Calu3 (cell line): Measurements from ENCODE around the gene KBTBD12. TPM values are rescaled to one million over a fixed set of nuclear protein-coding genes. Genes with fewer than 3 reads are reported as not detected.
"Not testable (repeated sequence)": the region's sequence is repeated elsewhere in the genome, so short reads cannot be mapped to it uniquely, and the experiment has no call there.

ENCODE experiments used
- BruUV-seq: library from RNA; stranded (reverse); fragments of 400-500 nt; replicated peaks from 2 replicates; lab custom pipeline; 2021; lab: Mats Ljungman, UMichigan
- CTCF ChIA-PET: fragments of 300-600 bp; sonication (Branson Sonifier 250); formaldehyde crosslinking; loops from one replicate; lab custom pipeline; 2022; ENCODE audit warnings: antibody characterized with exemption; lab: Charles Lee
- DNase-seq: peaks from one replicate; pipeline ENCODE4 v3.0.0; 2022
- H3K27ac Mint-ChIP-seq: one replicate; pipeline ENCODE4 v1.8.0; 2022; ENCODE audit warnings: mixed read lengths; ENCODE audit not compliant: unreplicated experiment
- H3K27me3 Mint-ChIP-seq: one replicate; pipeline ENCODE4 v1.8.0; 2022; ENCODE audit warnings: mixed read lengths; ENCODE audit not compliant: unreplicated experiment
- H3K36me3 Mint-ChIP-seq: one replicate; pipeline ENCODE4 v1.8.0; 2022; ENCODE audit warnings: mild to moderate bottlenecking, moderate library complexity, mixed read lengths; ENCODE audit not compliant: insufficient read depth, unreplicated experiment
- H3K4me1 Mint-ChIP-seq: one replicate; pipeline ENCODE4 v1.8.0; 2022; ENCODE audit warnings: mild to moderate bottlenecking, low read depth, mixed read lengths; ENCODE audit not compliant: unreplicated experiment
- H3K4me3 Mint-ChIP-seq: one replicate; pipeline ENCODE4 v1.8.0; 2022; ENCODE audit warnings: mild to moderate bottlenecking, low read depth, moderate library complexity, mixed read lengths; ENCODE audit not compliant: unreplicated experiment
- H3K9me3 Mint-ChIP-seq: one replicate; pipeline ENCODE4 v1.8.0; 2022; ENCODE audit warnings: low read depth, mixed read lengths; ENCODE audit not compliant: unreplicated experiment
- CTCF ChIP-seq: fragments of 200-600 bp; IDR thresholded peaks from one replicate; pipeline ENCODE4 v1.8.0; 2022; ENCODE audit warnings: antibody characterized with exemption; ENCODE audit not compliant: unreplicated experiment
- intact Hi-C: fragments of 100-400 bp; cut with micrococcal nuclease; formaldehyde crosslinking; loops from one replicate; pipeline ENCODE4 v1.10.0; 2022; ENCODE audit not compliant: unreplicated experiment
- total RNA-seq: library from RNA; stranded (reverse); gene quantifications from 2 replicates; pipeline ENCODE4 v1.2.3, GENCODE V29; 2022

KBTBD12 gene
- total RNA-seq, 1 experiment from 2014 or later = 0.07 TPM

- peaks cover 24% of the 10 kb centered on the region for H3K9me3 Mint-ChIP-seq
- peak overlapping the region; percentile 17 for H3K27ac Mint-ChIP-seq
- H3K27me3 Mint-ChIP-seq = no peaks in the 10 kb centered on the region
- intact Hi-C loops = no loop called here
- peaks cover 7% of the 10 kb centered on the region for H3K36me3 Mint-ChIP-seq
- H3K4me3 Mint-ChIP-seq = no peak overlapping the region
- DNase-seq = no peak
- CTCF ChIA-PET = no interaction called here
- BruUV-seq = no TSS peak
- TF ChIP-seq CTCF = no peak
- peaks cover 17% of the 10 kb centered on the region for H3K4me1 Mint-ChIP-seq
These were observed 26.4 kb upstream of the KBTBD12 start for GRCh38 chr3:127888564-127889107.

GRCh38 chr3:127889461-127889863 is 25.6 kb upstream of the KBTBD12 start:
- no peak for DNase-seq
- H3K9me3 Mint-ChIP-seq = peaks cover 24% of the 10 kb centered on the region
- no peak overlapping the region for H3K4me3 Mint-ChIP-seq
- no peak for TF ChIP-seq CTCF
- CTCF ChIA-PET = no interaction called here
- H3K27me3 Mint-ChIP-seq = no peaks in the 10 kb centered on the region
- peaks cover 17% of the 10 kb centered on the region for H3K4me1 Mint-ChIP-seq
- peak overlapping the region; percentile 96 for H3K27ac Mint-ChIP-seq
- H3K36me3 Mint-ChIP-seq = peaks cover 7% of the 10 kb centered on the region
- BruUV-seq = no TSS peak
- intact Hi-C loops = no loop called here

- intact Hi-C loops = no loop called here
- no peak for DNase-seq
- TF ChIP-seq CTCF = no peak
- Mint-ChIP-seq H3K36me3 (peaks cover 7% of the 10 kb centered on the region), H3K4me1 (peaks cover 17% of the 10 kb centered on the region), H3K27me3 (no peaks in the 10 kb centered on the region), H3K27ac (peak overlapping the region; percentile 96), H3K4me3 (peak overlapping the region; percentile 24), H3K9me3 (peaks cover 24% of the 10 kb centered on the region)
- TSS peak; percentile 80 for BruUV-seq
- CTCF ChIA-PET = no interaction called here
These were observed 24.9 kb upstream of the KBTBD12 start for GRCh38 chr3:127889976-127890650.

- CTCF ChIA-PET, H3K27me3 Mint-ChIP-seq, H3K36me3 Mint-ChIP-seq, BruUV-seq, intact Hi-C loops: not testable (repeated sequence)
- Mint-ChIP-seq H3K9me3 (peaks cover 24% of the 10 kb centered on the region), H3K4me3 (peak overlapping the region; percentile 24), H3K4me1 (peaks cover 17% of the 10 kb centered on the region), H3K27ac (peak overlapping the region; percentile 96)
- DNase-seq = peak; percentile 88
These were observed 24.3 kb upstream of the KBTBD12 start for GRCh38 chr3:127890651-127891290.
